DND-41 (cell line): ENCODE results near the gene TNS3.

Source experiments
- CTCF ChIP-seq: IDR thresholded peaks from 2 replicates; pipeline ENCODE4 v1.5.1; 2012; ENCODE audit warnings: borderline replicate concordance, low read length, moderate library complexity, mild to moderate bottlenecking; ENCODE audit not compliant: poor library complexity, severe bottlenecking; ENCODE audit errors: extremely low read depth
- EZH2 ChIP-seq: IDR thresholded peaks from 3 replicates; pipeline ENCODE4 v1.6.1; 2012; ENCODE audit warnings: borderline replicate concordance, low read depth, mild to moderate bottlenecking, moderate library complexity, low read length, inconsistent platforms; ENCODE audit not compliant: severe bottlenecking

- TF ChIP-seq CTCF (no peak), EZH2 (no peak)
These were observed 304.6 kb downstream of the TNS3 start for GRCh38 chr7:47277321-47277781.
